ENCODE data around the gene CDH2. TPM values are rescaled to one million over a fixed set of nuclear protein-coding genes. Genes with fewer than 3 reads are reported as not detected.

Gene CDH2
- total RNA-seq, 4 donors from 2014 or later = 0.20 to 4.4 (median 1.1) TPM; not detected in 1

- no peak overlapping the region for H3K27ac ChIP-seq
- no peaks in the 10 kb centered on the region for H3K4me1 ChIP-seq
- no peak for DNase-seq
- intact Hi-C loops (cut with DNase I; ENCODE audit: low total_unique reads) = no loop called here
- H3K27me3 ChIP-seq = no peaks in the 10 kb centered on the region
- 38 to 65% methylated on average over 5 of the region's 5 CpGs for WGBS, 2 donors (ENCODE audit: low coverage in 1 of 2)
- TF ChIP-seq EP300 (IDR thresholded peaks at IDR 0.05; ENCODE audit: low read depth) (no peak), CTCF (IDR thresholded peaks at IDR 0.05) (no peak), POLR2A (IDR thresholded peaks at IDR 0.05) (no peak), POLR2AphosphoS5 (IDR thresholded peaks at IDR 0.05) (no peak)
- in situ Hi-C loops (cut with MboI; ENCODE audit: low pct_ligation_motif_present in 1 of 4, low pct_unique_long_range_greater_than_20kb in 1 of 4, low sequenced_read_pairs in 3 of 4) = no loop called here
- H3K9me3 ChIP-seq = no peaks in the 10 kb centered on the region
- no peak overlapping the region for H3K4me3 ChIP-seq
- H3K36me3 ChIP-seq = no peaks in the 10 kb centered on the region
These were observed 29.2 kb downstream of the CDH2 start for GRCh38 chr18:28147674-28148171.

- Histone ChIP-seq H3K36me3 (no peaks in the 10 kb centered on the region), H3K27me3 (no peaks in the 10 kb centered on the region), H3K27ac (no peak overlapping the region), H3K4me3 (no peak overlapping the region), H3K4me1 (no peaks in the 10 kb centered on the region), H3K9me3 (no peaks in the 10 kb centered on the region)
- TF ChIP-seq EP300 (IDR thresholded peaks at IDR 0.05; ENCODE audit: low read depth) (no peak), POLR2AphosphoS5 (IDR thresholded peaks at IDR 0.05) (no peak), CTCF (IDR thresholded peaks at IDR 0.05) (no peak)
- no peak for DNase-seq
- 43 to 51% methylated on average over 2 of the region's 2 CpGs for WGBS, 2 donors (ENCODE audit: low coverage in 1 of 2)
- intact Hi-C loops (cut with DNase I; ENCODE audit: low total_unique reads) = no loop called here
- in situ Hi-C loops (cut with MboI; ENCODE audit: low pct_ligation_motif_present in 1 of 4, low pct_unique_long_range_greater_than_20kb in 1 of 4, low sequenced_read_pairs in 3 of 4) = no loop called here
These were observed 33.2 kb downstream of the CDH2 start for GRCh38 chr18:28143725-28144124.

GRCh38 chr18:28138816-28139215, 38.1 kb downstream of the CDH2 start:
- WGBS, 2 donors (ENCODE audit: low coverage in 1 of 2) = 50 to 77% methylated on average over 3 of the region's 3 CpGs
- Histone ChIP-seq H3K27me3 (no peaks in the 10 kb centered on the region), H3K27ac (no peak overlapping the region), H3K4me1 (no peaks in the 10 kb centered on the region), H3K36me3 (no peaks in the 10 kb centered on the region), H3K4me3 (no peak overlapping the region), H3K9me3 (no peaks in the 10 kb centered on the region)
- DNase-seq = no peak
- intact Hi-C loops (cut with DNase I; ENCODE audit: low total_unique reads) = loop anchor here (5.0 kb wide), 1 partner anchor 562 kb away; no protein-coding TSS in a partner anchor
- in situ Hi-C loops (cut with MboI; ENCODE audit: low pct_ligation_motif_present in 1 of 4, low pct_unique_long_range_greater_than_20kb in 1 of 4, low sequenced_read_pairs in 3 of 4) = no loop called here
- TF ChIP-seq POLR2AphosphoS5 (IDR thresholded peaks at IDR 0.05) (no peak), EP300 (IDR thresholded peaks at IDR 0.05; ENCODE audit: low read depth) (no peak), POLR2A (IDR thresholded peaks at IDR 0.05) (no peak), CTCF (IDR thresholded peaks at IDR 0.05) (no peak)

- no peaks in the 10 kb centered on the region for H3K9me3 ChIP-seq
- TF ChIP-seq CTCF (IDR thresholded peaks at IDR 0.05) = no peak
- no peak for TF ChIP-seq EP300 (IDR thresholded peaks at IDR 0.05; ENCODE audit: low read depth)
- TF ChIP-seq POLR2A (IDR thresholded peaks at IDR 0.05) = no peak
- no peak for TF ChIP-seq POLR2AphosphoS5 (IDR thresholded peaks at IDR 0.05)
- H3K4me1 ChIP-seq = no peaks in the 10 kb centered on the region
- no peaks in the 10 kb centered on the region for H3K36me3 ChIP-seq
- 62 to 64% methylated on average over 4 of the region's 4 CpGs for WGBS, 2 donors (ENCODE audit: low coverage in 1 of 2)
- in situ Hi-C loops (cut with MboI; ENCODE audit: low pct_ligation_motif_present in 1 of 4, low pct_unique_long_range_greater_than_20kb in 1 of 4, low sequenced_read_pairs in 3 of 4) (no loop called here), intact Hi-C loops (cut with DNase I; ENCODE audit: low total_unique reads) (loop anchor here (5.0 kb wide), 1 partner anchor 559 kb away; no protein-coding TSS in a partner anchor)
- H3K4me3 ChIP-seq = no peak overlapping the region
- H3K27me3 ChIP-seq = no peaks in the 10 kb centered on the region
- no peak for DNase-seq
- H3K27ac ChIP-seq = no peak overlapping the region
These were observed 40.9 kb downstream of the CDH2 start for GRCh38 chr18:28136071-28136470.

Data from transverse colon (tissue), 4 donors.